Left renal cortex interstitium (tissue), 4 donors: ENCODE data around the gene KCNIP1. TPM values are rescaled to one million over a fixed set of nuclear protein-coding genes. Genes with fewer than 3 reads are reported as not detected.

Experiments used
- DNase-seq, 4 donors: peaks; one replicate each; pipeline ENCODE4 v3.0.0-alpha.2; 2013; ENCODE audit warnings: low read depth in 4 of 4, low spot score in 2 of 4, missing footprints in 1 of 4
- polyA plus RNA-seq, 4 donors: library from polyadenylated mRNA; unstranded; fragments of 120-200 nt; gene quantifications; one replicate each; pipeline ENCODE4 v1.2.1, GENCODE V29; 2013; ENCODE audit not compliant: insufficient read length in 4 of 4

KCNIP1 gene
- polyA plus RNA-seq, 4 donors: 10.7 to 12.1 (median 11.5) TPM

DNA sequence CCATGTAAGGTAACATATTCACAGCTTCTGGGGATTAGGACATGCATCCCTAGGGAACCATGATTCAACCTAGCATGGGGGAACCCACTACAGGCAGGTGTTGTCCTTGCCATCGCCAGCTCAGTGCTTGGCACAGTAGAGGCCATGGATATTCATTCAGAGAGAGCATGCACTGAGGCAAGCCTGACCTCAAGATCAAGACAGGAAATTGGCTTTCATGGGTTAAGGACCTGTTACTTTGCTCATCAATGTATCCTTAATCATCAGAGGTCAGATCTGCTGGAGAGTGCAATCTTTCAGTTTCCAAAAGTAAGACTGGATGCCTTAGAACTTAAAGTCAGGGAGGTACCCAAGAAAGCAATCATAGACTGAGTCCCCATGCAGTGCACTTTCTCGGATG lies 84.0 kb downstream of the KCNIP1 start:
- DNase-seq: no peak

DNA sequence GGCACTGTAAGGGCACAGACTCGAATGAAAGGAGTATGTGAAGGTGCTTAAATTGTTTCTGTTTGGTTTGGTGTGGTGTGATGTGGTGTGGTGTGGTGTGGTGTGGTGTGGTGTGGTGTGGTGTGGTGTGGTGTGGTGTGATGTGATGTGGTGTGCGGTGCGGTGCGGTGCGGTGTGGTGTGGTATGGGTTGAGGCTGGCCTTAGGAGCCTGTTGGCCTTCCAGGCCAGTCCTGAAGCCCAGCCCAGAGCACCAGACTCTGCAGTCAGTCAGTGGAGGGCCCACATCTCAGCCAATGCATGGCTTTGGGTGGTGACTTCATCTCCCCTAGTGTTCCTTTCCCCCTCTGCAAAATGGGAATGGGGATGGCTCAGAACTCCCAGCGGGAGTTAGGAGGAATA lies 85.8 kb downstream of the KCNIP1 start:
- no peak for DNase-seq

DNA sequence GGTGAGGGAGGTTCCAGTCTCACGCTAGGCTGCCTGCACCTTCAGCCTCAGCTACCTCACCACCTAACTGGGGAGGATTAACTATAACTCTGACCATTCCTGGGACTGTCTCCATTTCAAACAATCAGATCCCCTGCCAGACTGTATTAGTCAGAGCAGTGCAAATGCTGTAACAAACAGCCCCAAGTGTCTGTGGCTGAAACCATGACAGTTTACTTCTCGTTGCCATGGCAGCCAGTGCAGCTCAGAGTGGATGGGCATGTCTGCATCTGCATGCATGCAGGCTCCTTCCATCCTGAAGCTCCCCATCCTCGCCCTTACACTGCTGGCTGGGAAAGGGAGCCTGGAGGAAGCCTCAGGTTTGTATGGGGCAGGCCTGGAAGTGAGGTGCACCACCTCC lies 86.7 kb downstream of the KCNIP1 start:
- no peak for DNase-seq

DNA sequence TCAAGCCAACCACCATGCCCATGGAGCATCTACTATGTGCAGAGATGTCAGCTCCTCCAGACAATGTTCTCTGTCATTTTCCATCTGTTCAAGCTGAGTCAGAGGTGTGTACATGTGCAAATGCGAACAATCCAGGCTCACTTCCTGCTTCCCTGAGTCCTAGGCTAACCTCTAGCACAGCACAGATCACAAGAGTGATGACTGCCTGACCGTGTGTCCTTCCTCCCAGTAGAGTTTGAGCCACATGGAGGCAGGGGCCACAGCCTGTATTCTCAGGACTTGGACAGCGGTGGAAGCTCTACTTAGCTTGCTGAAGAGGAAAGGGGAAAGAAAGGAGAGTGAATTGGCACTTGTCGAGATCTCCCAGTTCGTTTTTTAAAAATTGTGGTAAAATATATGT lies 87.2 kb downstream of the KCNIP1 start:
- DNase-seq: no peak

DNA sequence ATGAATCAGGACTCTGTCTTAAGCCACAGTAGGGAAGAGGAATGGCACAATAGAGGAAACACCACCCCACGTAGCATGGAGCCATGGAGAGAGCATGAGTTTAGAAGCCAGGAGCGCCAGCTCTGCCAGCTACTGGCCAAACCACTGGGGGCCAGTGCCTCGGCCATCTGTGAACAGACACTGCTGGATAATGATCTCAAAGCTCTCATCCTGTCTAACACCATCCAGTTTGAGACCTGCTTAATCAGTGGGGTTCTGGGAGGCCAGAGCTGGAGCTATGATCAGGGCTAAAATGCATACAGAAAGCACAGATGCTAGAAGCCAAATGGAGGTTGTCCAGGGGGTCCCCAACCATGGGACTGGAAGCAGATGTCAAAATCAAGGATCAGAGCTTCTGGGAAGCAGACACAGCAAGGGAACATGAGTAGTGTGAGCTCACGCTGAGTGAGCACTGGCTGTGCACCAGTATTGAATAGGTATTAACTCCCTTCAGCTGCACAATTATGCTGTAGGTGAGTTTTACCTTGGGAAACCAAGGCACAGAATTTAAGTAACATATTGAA lies 92.7 kb downstream of the KCNIP1 start:
- no peak for DNase-seq

DNA sequence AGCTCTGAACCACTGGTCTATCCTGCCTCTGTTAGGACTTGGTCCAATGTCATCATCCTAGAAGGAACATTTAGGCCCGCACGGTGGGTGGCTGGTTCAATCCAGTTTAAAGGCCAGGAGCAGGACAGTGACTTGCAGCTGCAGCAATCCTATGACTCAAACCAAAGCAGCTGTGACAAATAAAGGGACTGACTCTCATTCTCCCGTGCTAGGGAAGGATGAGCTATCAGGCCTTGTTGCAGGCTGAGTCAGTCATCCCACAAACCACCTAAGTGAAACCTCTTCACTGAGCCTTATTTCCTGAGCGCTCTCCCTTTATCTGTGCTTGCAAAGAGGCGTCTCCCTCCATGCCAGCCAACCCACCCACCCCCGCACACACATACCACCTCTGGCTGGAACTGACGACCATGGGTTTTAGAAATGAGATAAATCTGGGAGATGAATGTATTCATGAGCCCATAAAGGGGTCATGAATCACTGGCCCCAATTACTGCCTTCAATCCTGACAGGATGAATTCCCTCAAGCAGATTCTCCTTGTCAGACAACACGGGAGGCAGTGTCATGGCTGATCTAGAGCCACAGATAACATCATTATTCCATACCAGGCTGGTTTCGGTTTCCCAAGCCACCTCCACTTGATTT lies 93.4 kb downstream of the KCNIP1 start:
- no peak for DNase-seq

DNA sequence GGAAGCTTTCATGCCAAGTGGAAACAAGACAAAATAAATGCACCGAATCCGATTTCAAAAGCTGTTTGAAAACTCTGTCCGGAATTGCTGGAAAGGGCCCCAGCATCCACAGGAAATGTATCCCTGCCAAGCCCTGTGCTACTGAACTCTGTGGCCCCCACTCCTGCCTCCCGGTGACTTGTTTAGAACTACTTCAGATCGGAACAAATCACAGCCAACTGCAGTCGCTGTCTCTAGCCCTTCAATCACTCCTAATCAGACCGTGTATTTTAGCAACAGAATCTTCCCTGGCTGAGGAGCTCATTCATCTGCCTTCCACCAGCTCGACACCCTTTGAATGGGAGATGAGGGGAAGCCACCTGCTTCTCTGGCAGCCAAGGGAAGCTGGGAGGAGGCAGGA lies 94.1 kb downstream of the KCNIP1 start:
- no peak for DNase-seq

DNA sequence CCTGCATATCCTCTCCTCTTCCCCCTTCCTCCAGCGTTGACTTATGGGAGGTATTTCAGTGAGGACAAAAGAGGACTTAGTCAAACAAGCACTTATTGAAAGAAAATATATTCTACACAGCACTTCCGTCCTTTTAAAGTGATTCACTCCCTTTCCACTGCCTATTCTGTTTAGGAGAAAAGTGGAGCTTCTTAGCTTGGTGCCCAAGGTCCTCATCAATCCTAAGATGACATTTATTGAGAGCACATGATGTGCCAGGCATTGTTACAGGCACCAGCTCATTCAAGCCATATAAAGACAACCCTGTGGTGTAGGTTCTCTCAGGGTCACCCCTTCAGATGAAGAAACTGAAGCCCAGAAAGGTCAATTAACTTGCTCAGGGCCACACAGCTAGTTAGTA lies 95.9 kb downstream of the KCNIP1 start:
- no peak for DNase-seq

DNA sequence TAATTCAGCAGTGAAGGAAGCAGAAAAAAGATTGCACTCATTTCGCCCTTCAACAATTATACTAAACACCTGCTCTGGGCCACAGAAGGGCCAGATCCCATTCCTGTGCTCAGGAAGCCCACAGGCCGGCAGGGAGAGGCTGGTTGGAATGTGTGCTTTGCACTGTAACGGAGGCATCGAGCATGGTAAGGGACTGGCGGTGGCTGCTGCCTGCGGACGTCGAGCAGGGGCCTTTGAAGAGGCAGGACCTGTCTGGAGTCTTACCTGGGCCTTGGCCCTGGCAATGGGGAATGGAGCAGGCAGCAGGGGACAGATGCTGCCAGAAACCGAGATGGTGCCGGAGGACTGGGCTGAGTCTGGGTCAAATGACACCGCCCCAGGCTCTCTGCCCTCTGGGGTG lies 97.8 kb downstream of the KCNIP1 start:
- no peak for DNase-seq

DNA sequence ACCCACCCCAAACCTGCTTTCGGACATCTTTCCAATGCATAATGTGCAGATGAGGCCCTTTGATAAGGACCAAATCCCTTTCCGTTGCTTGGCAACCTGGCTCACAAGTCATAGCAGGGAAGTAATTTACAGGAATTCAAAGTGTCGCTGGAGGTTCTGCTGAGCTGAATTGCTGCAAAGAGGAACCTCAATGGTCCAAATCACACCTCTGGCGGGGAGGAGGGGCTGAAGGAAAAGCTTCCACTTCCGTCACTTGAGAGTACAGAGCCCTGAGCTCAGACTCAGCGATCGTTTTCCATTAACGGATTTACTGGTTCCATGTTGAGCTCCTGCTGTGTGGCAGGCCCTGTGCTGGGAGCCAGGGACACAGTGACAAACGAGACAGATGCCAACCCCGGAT lies 99.3 kb downstream of the KCNIP1 start:
- DNase-seq: no peak

DNA sequence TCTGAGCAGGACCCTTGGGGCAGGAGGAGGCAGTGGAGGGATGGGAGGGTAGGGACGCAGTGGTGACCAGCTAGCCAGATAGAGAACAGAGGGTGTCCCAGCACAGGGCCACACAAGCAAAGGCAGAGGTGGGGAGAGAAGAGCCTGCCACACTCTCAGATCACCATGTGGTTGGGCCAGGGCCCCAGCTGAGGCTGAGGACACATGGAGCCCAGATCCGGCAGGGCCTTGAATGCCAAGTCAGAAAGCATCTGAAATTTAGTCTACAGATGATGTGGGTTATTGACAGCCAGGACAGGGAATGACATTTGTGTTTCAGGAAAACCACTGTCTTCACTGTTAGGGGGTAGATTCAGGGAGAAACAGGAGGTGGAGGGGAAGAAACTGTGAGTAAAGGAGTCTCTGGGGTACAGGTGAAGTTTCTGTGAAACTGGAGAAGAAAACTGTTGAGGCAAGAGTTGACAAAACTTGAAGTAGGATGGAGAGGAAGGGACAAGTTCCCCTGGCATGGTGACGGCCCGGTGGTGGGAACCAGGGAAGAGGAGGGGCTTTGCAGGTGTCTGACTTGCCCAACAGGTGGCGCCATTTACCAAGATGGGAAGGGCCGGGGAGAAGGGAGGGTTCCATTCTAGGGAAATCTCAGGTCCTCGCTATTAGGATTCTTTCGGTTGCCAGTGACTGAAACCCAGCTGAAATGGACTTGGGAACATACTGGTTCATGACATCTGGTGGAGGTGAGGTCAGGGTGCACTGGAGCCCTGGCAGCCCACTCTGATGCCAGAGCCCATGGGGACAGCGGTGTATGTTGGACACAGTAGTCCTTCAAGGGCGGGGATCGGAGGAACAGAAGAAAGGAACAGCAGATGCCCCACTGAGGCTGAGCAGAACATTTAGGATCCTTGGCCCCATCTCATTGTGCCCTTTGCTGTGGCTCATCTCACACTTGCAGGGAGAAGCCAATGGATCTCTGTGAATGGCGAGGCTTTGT lies 100.1 kb downstream of the KCNIP1 start:
- peak in 2 of 4 donors; percentile 52 to 56 for DNase-seq

DNA sequence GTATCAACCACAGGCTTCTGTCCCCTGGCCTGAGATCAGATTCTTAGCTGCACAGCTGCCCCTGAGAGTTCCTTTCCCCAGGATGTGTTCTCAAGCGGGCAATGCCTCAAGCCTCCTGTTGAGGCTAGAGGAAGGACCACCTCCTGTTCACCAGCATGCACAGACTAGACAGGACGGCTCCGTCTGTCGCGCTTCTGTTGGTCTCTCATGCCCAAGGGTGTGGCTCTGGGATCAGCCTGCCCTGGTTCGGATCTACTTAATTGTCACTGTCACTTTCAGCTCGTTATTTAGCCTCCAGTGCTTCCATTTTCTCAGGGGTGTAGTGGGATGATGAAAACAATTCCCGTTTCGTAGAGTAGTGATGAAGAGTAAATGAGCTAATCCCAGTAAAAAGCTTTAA lies 103.1 kb downstream of the KCNIP1 start:
- no peak for DNase-seq

DNA sequence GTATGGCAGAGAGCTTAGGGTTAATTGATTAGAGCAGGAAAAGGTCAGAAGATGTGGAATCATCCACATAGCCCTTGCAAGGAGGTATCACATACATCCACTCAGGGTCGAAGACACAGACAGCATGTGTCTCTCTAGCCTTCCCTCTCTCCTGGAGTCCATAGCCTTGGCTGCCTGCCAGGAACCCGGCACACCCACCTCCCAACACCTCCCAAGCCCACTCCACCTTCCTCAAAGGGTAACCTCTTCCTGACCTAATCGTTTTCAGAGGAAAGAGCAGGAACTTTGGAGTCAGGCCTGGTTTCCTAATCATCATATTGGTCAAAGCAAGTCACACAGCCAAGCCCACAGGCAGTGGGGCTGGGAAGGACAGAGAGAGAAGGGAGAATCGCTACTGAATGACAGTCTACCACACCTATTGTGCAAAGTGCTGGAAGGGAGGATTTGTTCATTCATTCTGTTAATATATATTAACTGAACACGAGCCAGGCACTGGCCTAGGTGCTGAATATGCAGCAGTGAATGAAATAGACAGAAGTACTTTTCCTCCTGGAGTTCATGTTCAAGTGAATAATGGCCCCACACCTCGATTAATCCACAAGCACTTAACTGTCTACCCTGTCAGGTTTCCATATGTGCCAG lies 107.8 kb downstream of the KCNIP1 start:
- DNase-seq: no peak

DNA sequence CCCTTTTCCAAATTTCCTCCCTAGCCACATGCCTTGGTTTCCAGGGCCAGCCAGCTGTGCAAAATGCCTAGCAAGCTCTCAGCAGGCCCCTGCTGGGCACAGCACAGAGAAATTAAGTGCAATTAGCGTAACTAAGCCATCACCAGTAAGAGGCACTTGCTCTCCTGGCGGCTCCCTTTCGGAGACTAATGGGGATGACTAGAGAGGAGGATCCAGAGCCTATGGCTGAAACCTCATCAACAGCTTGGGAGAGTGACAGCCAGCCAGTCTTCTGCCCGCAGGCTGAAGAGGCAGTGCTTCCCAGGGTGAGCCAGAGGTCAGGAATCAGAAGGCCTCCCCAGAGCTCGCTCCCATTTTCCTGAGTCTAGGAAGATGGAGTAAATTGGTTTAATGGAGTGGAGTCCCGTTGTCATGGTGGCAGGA lies 108.4 kb downstream of the KCNIP1 start:
- DNase-seq: no peak

DNA sequence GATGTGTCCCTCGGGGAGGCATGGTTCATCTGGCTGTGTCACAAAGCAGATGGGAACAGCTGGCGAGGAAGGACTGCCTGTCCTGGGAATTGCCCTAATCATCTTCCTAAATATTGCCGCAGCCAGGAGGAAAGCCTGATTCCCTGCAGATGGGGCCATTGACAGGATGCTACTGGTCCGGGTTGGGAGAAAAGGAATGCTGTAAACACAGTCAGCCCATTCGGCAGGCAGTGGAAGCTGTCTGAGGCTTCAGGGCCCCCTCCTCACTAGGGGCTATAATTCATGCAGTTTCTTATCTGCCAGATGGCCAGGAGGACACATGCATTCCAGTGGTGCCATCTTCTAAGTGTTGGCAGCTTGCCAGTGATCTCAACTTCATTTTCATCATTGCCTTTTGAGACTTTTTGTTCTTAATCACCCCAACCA lies 110.3 kb downstream of the KCNIP1 start:
- no peak for DNase-seq

DNA sequence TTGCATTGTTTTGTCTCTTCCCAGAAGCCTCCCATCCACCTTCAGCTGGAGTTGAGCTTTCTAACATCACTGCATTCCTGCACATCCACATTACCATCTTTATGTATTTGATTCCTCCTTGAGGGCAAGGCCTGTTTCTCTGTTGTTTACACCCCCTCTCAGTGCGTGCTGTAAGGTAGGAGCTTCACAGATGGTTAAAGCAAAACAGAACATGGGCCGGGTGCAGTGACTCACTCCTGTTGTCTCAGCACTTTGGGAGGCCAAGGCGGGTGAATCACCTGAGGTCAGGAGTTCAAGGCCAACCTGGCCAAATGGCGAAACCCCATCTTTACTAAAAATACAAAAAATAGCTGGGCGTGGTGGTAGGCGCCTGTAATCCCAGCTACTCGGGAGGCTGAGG lies 110.9 kb downstream of the KCNIP1 start:
- no peak for DNase-seq

DNA sequence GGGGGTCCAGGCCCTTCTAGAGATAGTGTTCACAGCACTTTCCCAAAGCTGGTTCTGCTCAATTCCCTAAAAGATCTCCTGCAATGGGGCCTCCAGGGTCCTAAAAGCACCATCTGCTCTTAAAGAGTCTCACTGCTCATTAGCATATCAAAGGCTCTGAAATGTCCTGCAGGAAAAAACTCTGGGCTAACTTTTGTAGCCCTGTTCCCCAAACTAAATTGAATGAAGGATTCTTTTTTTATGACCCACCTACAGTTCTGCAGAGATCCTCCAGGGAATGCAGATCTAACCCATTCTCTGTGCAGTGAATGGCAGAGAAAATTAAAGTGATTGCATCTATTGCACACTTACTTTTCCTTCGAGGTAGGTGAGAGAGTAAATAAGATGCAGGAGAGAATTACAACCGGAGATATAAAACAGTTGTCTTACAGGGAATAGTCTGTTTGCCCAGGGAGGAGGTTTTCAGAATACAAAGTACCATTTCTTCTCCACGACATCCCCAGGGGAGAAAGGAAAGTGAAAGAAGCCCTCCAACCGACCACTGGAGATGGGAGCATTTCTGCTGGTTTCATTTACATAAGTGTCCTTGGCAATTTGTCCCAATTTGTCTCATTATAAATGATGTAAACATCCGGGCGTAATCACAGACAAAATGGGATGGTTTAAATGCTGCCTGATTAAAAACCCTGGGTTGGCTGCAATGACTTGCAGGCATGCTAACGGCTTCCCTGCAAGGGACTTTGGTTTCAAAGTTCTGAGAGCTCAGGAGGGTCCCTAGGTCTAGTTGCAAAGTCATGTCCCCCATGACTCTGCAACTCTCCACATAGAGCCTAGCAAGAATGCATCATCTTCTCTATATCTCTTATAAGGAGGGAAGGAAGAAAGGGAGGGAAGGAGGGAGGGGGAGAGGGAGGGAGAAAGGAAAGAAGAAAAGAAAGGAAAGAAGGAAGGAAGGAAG lies 114.0 kb downstream of the KCNIP1 start:
- DNase-seq: no peak

DNA sequence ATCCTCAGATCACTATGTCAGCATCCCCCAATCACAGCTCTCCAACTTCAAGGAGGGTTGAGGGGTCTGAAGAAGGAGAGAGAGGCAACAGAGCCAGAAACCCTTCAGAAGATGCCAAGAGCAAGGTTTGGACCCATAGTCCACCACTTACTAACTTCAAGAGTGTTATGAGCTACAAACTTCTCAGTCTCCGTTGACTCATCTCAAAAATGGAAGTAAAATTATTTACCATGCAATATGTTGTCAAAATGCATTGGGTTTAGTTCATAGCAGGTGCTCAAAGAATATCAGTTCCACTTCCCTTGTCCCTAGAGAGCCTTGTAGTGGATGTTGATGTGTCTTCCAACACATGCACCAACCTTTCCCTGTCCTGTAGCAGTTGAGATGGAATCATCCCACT lies 116.0 kb downstream of the KCNIP1 start:
- DNase-seq: no peak

DNA sequence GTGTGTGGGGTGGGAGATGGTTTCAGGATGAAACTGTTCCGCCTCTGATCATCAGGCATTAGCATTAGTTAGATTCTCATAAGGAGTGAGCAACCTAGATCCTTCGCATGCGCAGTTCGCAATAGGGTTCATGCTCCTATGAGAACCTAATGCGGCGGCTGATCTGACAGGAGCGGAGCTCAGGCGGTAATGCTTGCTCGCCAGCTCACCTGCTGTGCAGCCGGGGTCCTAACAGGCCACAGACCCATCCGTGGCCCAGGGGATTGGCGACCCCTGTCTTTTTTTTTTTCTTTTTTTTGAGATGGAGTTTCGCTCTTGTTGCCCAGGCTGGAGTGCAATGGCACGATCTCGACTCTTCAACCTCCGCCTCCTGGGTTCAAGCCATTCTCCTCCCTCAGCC lies 119.1 kb downstream of the KCNIP1 start:
- no peak for DNase-seq

DNA sequence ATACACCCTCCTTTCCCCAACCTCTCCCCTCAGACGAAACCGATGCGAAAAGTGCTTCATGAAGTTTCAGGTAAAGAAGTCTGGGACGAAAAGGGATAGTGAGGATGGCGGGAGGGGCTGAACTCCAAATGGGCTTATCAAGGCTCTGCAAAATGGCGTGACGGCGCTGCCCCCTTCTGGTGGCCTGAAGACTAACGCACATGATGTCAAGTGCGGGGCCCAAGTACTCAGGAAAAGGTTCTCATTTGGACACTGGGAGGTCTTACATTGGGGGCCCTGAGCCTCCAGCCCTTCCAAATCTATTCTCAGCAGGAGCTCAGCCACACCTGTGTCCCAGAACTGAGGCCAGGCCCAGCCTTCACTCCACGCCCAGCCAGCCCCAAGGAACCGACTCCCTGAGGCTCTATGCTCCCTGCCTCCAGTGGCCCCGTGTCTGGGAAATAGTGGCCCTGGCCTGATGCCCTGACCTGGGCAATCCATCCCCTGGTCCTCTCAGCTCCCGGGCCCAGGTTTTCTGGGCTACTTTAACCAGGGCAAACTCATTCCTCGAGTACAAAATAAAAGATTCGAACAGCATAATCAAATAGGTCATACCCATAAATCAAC lies 119.9 kb downstream of the KCNIP1 start:
- no peak for DNase-seq
